ENCODE data around the gene WDR74. TPM values are rescaled to one million over a fixed set of nuclear protein-coding genes. Genes with fewer than 3 reads are reported as not detected.

The WDR74 gene
- total and polyA plus RNA-seq, 9 of the 15 experiments (the other 6 are each of a cell fraction or from before 2014, with no cell fraction given): 32.7 to 210 (median 114) TPM

DNA sequence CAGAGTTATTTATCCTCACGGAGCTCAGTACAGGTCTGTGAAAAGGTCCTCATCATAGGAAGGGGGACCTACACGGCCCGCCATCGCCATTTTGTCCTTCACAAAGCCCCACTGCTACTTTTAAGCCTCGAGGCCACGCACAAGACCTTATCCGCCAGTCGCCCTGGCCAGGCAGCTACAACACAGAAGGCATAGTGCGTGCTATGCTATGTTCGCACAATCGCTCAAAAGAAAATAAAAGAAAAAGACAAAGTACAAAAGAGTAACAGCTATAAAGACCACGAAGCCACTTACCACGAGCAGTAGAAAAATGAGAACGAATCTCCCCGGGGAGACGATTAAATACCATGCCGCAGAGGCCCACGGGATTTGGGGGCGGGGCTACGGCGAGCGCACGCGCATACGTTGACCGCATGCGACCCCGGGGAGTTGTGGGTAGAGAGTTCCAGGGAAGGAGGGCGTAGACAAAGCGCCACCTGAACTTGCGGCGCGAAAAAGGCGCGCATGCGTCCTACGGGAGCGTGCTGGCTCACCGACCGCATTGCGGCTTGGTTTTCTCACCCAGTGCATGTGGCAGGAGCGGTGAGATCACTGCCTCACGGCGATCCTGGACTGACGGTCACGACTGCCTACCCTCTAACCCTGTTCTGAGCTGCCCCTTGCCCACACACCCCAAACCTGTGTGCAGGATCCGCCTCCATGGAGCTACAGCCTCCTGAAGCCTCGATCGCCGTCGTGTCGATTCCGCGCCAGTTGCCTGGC, 16.4 kb upstream of the WDR74 start (continued):
- TF ChIP-seq, protein P1, sequence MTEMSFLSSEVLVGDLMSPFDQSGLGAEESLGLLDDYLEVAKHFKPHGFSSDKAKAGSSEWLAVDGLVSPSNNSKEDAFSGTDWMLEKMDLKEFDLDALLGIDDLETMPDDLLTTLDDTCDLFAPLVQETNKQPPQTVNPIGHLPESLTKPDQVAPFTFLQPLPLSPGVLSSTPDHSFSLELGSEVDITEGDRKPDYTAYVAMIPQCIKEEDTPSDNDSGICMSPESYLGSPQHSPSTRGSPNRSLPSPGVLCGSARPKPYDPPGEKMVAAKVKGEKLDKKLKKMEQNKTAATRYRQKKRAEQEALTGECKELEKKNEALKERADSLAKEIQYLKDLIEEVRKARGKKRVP (CRISPR knock-in tag; IDR thresholded peaks at IDR 0.05): peak; percentile 61
- peak; percentile 32; the same call in 1 of the 2 replicates for TF ChIP-seq TCF7 (IDR thresholded peaks at IDR 0.05; ENCODE audit: borderline replicate concordance)
- TF ChIP-seq NFXL1 (CRISPR knock-in tag; IDR thresholded peaks at IDR 0.05): no peak
- TF ChIP-seq, protein P2, sequence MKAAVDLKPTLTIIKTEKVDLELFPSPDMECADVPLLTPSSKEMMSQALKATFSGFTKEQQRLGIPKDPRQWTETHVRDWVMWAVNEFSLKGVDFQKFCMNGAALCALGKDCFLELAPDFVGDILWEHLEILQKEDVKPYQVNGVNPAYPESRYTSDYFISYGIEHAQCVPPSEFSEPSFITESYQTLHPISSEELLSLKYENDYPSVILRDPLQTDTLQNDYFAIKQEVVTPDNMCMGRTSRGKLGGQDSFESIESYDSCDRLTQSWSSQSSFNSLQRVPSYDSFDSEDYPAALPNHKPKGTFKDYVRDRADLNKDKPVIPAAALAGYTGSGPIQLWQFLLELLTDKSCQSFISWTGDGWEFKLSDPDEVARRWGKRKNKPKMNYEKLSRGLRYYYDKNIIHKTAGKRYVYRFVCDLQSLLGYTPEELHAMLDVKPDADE (conservative IDR thresholded peaks at IDR 0.05; ENCODE audit: control insufficient read depth, low read depth, low read length): peak; percentile 76
- no peak for TF ChIP-seq HNRNPL (IDR thresholded peaks at IDR 0.05; ENCODE audit: low read depth, low read length)
- no peak for TF ChIP-seq KLF1 (tag; IDR thresholded peaks at IDR 0.05)
- TF ChIP-seq ZFX (CRISPR knock-in tag; IDR thresholded peaks at IDR 0.05): peak; percentile 60
- TF ChIP-seq, protein P3, sequence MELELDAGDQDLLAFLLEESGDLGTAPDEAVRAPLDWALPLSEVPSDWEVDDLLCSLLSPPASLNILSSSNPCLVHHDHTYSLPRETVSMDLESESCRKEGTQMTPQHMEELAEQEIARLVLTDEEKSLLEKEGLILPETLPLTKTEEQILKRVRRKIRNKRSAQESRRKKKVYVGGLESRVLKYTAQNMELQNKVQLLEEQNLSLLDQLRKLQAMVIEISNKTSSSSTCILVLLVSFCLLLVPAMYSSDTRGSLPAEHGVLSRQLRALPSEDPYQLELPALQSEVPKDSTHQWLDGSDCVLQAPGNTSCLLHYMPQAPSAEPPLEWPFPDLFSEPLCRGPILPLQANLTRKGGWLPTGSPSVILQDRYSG (tag; conservative IDR thresholded peaks at IDR 0.05; ENCODE audit: low read depth): 0 out of 2 replicates have a peak, but pooled peaks have one; percentile 54
- no peak for TF ChIP-seq EZH2 (IDR thresholded peaks at IDR 0.05; ENCODE audit: borderline replicate concordance, low read depth, low read length)
- no peak for TF ChIP-seq RBM17 (IDR thresholded peaks at IDR 0.05; ENCODE audit: borderline replicate concordance, low read depth, low read length)
- TF ChIP-seq, protein P4, sequence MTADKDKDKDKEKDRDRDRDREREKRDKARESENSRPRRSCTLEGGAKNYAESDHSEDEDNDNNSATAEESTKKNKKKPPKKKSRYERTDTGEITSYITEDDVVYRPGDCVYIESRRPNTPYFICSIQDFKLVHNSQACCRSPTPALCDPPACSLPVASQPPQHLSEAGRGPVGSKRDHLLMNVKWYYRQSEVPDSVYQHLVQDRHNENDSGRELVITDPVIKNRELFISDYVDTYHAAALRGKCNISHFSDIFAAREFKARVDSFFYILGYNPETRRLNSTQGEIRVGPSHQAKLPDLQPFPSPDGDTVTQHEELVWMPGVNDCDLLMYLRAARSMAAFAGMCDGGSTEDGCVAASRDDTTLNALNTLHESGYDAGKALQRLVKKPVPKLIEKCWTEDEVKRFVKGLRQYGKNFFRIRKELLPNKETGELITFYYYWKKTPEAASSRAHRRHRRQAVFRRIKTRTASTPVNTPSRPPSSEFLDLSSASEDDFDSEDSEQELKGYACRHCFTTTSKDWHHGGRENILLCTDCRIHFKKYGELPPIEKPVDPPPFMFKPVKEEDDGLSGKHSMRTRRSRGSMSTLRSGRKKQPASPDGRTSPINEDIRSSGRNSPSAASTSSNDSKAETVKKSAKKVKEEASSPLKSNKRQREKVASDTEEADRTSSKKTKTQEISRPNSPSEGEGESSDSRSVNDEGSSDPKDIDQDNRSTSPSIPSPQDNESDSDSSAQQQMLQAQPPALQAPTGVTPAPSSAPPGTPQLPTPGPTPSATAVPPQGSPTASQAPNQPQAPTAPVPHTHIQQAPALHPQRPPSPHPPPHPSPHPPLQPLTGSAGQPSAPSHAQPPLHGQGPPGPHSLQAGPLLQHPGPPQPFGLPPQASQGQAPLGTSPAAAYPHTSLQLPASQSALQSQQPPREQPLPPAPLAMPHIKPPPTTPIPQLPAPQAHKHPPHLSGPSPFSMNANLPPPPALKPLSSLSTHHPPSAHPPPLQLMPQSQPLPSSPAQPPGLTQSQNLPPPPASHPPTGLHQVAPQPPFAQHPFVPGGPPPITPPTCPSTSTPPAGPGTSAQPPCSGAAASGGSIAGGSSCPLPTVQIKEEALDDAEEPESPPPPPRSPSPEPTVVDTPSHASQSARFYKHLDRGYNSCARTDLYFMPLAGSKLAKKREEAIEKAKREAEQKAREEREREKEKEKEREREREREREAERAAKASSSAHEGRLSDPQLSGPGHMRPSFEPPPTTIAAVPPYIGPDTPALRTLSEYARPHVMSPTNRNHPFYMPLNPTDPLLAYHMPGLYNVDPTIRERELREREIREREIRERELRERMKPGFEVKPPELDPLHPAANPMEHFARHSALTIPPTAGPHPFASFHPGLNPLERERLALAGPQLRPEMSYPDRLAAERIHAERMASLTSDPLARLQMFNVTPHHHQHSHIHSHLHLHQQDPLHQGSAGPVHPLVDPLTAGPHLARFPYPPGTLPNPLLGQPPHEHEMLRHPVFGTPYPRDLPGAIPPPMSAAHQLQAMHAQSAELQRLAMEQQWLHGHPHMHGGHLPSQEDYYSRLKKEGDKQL (CRISPR knock-in tag; IDR thresholded peaks at IDR 0.05; ENCODE audit: borderline replicate concordance): no peak
- no peak for TF ChIP-seq SMAD2 (IDR thresholded peaks at IDR 0.05; ENCODE audit: low read depth, low read length)
- TF ChIP-seq CCNT2 (IDR thresholded peaks at IDR 0.05; ENCODE audit: borderline replicate concordance, extremely low read depth, insufficient read length, low read depth, low read length): peak; percentile 73
- TF ChIP-seq, protein P5, sequence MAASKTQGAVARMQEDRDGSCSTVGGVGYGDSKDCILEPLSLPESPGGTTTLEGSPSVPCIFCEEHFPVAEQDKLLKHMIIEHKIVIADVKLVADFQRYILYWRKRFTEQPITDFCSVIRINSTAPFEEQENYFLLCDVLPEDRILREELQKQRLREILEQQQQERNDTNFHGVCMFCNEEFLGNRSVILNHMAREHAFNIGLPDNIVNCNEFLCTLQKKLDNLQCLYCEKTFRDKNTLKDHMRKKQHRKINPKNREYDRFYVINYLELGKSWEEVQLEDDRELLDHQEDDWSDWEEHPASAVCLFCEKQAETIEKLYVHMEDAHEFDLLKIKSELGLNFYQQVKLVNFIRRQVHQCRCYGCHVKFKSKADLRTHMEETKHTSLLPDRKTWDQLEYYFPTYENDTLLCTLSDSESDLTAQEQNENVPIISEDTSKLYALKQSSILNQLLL (CRISPR knock-in tag; IDR thresholded peaks at IDR 0.05; ENCODE audit: borderline replicate concordance): no peak
- no peak for TF ChIP-seq MEF2A (IDR thresholded peaks at IDR 0.05; ENCODE audit: control insufficient read depth, low read depth, low read length)
- no peak for TF ChIP-seq ZNF134 (CRISPR knock-in tag; conservative IDR thresholded peaks at IDR 0.05)

All from K562 (cell line).